Activated CD4-positive, alpha-beta T cell treated with anti-CD3 and anti-CD28 coated beads for 36 hours (primary cell): Measurements from ENCODE around the gene PIK3R1. TPM values are rescaled to one million over a fixed set of nuclear protein-coding genes. Genes with fewer than 3 reads are reported as not detected.

Experiments used
- ATAC-seq: fragments of 200-7000 bp; cut with Tn5 transposase; one replicate; pipeline ENCODE4 v1.10.0; 2021; ENCODE audit warnings: mild to moderate bottlenecking, moderate library complexity
- CTCF ChIA-PET: fragments of 350-600 bp; sonication (Branson Sonifier 250); formaldehyde crosslinking; loops from one replicate; lab custom pipeline; 2021; ENCODE audit warnings: antibody characterized with exemption; lab: Charles Lee
- POLR2A ChIA-PET: fragments of 350-600 bp; sonication (Branson Sonifier 250); formaldehyde crosslinking; loops from one replicate; lab custom pipeline; 2021; ENCODE audit warnings: antibody characterized with exemption, inconsistent platforms; lab: Charles Lee
- DNase-seq: peaks from one replicate; pipeline ENCODE4 v3.0.0-alpha.2; 2020
- H3K27ac Mint-ChIP-seq: one replicate; pipeline ENCODE4 v1.8.0; 2021; ENCODE audit warnings: mixed read lengths
- H3K27me3 Mint-ChIP-seq: one replicate; pipeline ENCODE4 v1.8.0; 2021; ENCODE audit warnings: mixed read lengths
- H3K36me3 Mint-ChIP-seq: one replicate; pipeline ENCODE4 v1.8.0; 2021; ENCODE audit warnings: low read depth, mixed read lengths
- H3K4me1 Mint-ChIP-seq: one replicate; pipeline ENCODE4 v1.8.0; 2021; ENCODE audit warnings: mixed read lengths
- H3K4me3 Mint-ChIP-seq: one replicate; pipeline ENCODE4 v1.8.0; 2021; ENCODE audit warnings: mild to moderate bottlenecking, moderate library complexity, mixed read lengths
- H3K9me3 Mint-ChIP-seq: one replicate; pipeline ENCODE4 v1.8.0; 2021; ENCODE audit warnings: low read depth, mixed read lengths
- intact Hi-C, 2 experiments: fragments of 100-400 bp; cut with DNase I in 1 of 2; cut with micrococcal nuclease in 1 of 2; formaldehyde crosslinking; loops; one replicate each; pipeline versions ENCODE4 v1.14.2 to v1.15.1; 2022 to 2024; cut with DNase I, micrococcal nuclease
- total RNA-seq, 2 experiments: library from RNA; stranded (reverse); gene quantifications; one replicate each; pipeline ENCODE4 v1.2.3, GENCODE V29; 2021

Gene PIK3R1
- total RNA-seq, 2 experiments from 2014 or later: 40.0 to 49.0 TPM

GRCh38 chr5:68269820-68270219 is 54.3 kb downstream of the PIK3R1 start:
- Mint-ChIP-seq H3K4me1 (peaks cover 85% of the 10 kb centered on the region), H3K27ac (peak overlapping the region; percentile 47), H3K4me3 (no peak overlapping the region), H3K9me3 (no peaks in the 10 kb centered on the region), H3K36me3 (peaks cover 10% of the 10 kb centered on the region), H3K27me3 (no peaks in the 10 kb centered on the region)
- ATAC-seq (peak; percentile 45), DNase-seq (no peak)
- ChIA-PET CTCF (interaction anchor here (0.6 to 7.8 kb wide), 10 partner anchors 12 to 136 kb away, joined by 3 to 43 read pairs (median 4); no protein-coding TSS in a partner anchor), POLR2A (interaction anchor here (0.6 to 1.3 kb wide), 5 partner anchors 10 to 126 kb away, joined by 3 to 6 read pairs (median 4); no protein-coding TSS in a partner anchor)
- intact Hi-C loops: loop anchor here (2.0 to 10.0 kb wide), 4 partner anchors 15 to 1265 kb away; partner anchors contain the start of gene PIK3R1 (in 1 of the 2)

GRCh38 chr5:68270399-68270975 is 54.9 kb downstream of the PIK3R1 start:
- CTCF ChIA-PET: interaction anchor here (0.6 to 7.8 kb wide), 12 partner anchors 10 to 565 kb away, joined by 3 to 43 read pairs (median 4); no protein-coding TSS in a partner anchor
- POLR2A ChIA-PET: interaction anchor here (0.6 to 1.3 kb wide), 3 partner anchors 9 to 84 kb away, joined by 3 to 4 read pairs (median 3); no protein-coding TSS in a partner anchor
- DNase-seq: no peak
- ATAC-seq: no peak
- Mint-ChIP-seq H3K9me3 (no peaks in the 10 kb centered on the region), H3K4me1 (peaks cover 85% of the 10 kb centered on the region), H3K27ac (no peak overlapping the region), H3K36me3 (peaks cover 16% of the 10 kb centered on the region), H3K4me3 (no peak overlapping the region), H3K27me3 (no peaks in the 10 kb centered on the region)
- intact Hi-C loops: loop anchor here (2.0 to 10.0 kb wide), 4 partner anchors 16 to 1266 kb away; partner anchors contain the start of gene PIK3R1 (in 1 of the 2)

GRCh38 chr5:68271124-68271523 is 55.6 kb downstream of the PIK3R1 start:
- Mint-ChIP-seq H3K4me1 (peaks cover 85% of the 10 kb centered on the region), H3K4me3 (no peak overlapping the region), H3K9me3 (no peaks in the 10 kb centered on the region), H3K27me3 (no peaks in the 10 kb centered on the region), H3K27ac (no peak overlapping the region), H3K36me3 (peaks cover 18% of the 10 kb centered on the region)
- no peak for ATAC-seq
- CTCF ChIA-PET: interaction anchor here (0.6 to 7.8 kb wide), 16 partner anchors 9 to 1108 kb away, joined by 3 to 43 read pairs (median 4); partner anchors contain the start of gene PIK3R1
- POLR2A ChIA-PET: no interaction called here
- DNase-seq: no peak
- intact Hi-C loops: loop anchor here (2.0 to 10.0 kb wide), 4 partner anchors 16 to 1266 kb away; partner anchors contain the start of gene PIK3R1 (in 1 of the 2)

GRCh38 chr5:68272289-68272688 is 56.7 kb downstream of the PIK3R1 start:
- no peak for DNase-seq
- ChIA-PET CTCF (interaction anchor here (0.8 to 7.8 kb wide), 14 partner anchors 8 to 1029 kb away, joined by 3 to 43 read pairs (median 4); partner anchors contain the start of gene PIK3R1), POLR2A (no interaction called here)
- H3K36me3 Mint-ChIP-seq: peaks cover 28% of the 10 kb centered on the region
- no peak overlapping the region for H3K4me3 Mint-ChIP-seq
- no peaks in the 10 kb centered on the region for H3K27me3 Mint-ChIP-seq
- peaks cover 81% of the 10 kb centered on the region for H3K4me1 Mint-ChIP-seq
- intact Hi-C loops: loop anchor here (1.0 to 10.0 kb wide), 4 partner anchors 55 to 1267 kb away; partner anchors contain the start of gene PIK3R1 (in 1 of the 2)
- ATAC-seq: no peak
- H3K27ac Mint-ChIP-seq: no peak overlapping the region
- H3K9me3 Mint-ChIP-seq: no peaks in the 10 kb centered on the region

- DNase-seq (no peak), ATAC-seq (no peak)
- H3K27me3 Mint-ChIP-seq: no peaks in the 10 kb centered on the region
- ChIA-PET POLR2A (no interaction called here), CTCF (interaction anchor here (0.8 to 2.8 kb wide), 4 partner anchors 12 to 131 kb away, joined by 3 to 9 read pairs (median 4); partner anchors contain the start of gene PIK3R1)
- no peak overlapping the region for H3K4me3 Mint-ChIP-seq
- intact Hi-C loops: loop anchor here (5.0 to 10.0 kb wide), 3 partner anchors 57 to 1269 kb away; partner anchors contain the start of gene PIK3R1 (in 1 of the 2)
- H3K36me3 Mint-ChIP-seq: peaks cover 40% of the 10 kb centered on the region
- peaks cover 81% of the 10 kb centered on the region for H3K4me1 Mint-ChIP-seq
- peak overlapping the region; percentile 70 for H3K27ac Mint-ChIP-seq
- no peaks in the 10 kb centered on the region for H3K9me3 Mint-ChIP-seq
Observed at GRCh38 chr5:68273717-68274409, 58.3 kb downstream of the PIK3R1 start.

GRCh38 chr5:68274847-68275651 is 59.5 kb downstream of the PIK3R1 start:
- DNase-seq (no peak), ATAC-seq (peak; percentile 71)
- peak overlapping the region; percentile 10 for H3K4me3 Mint-ChIP-seq
- ChIA-PET CTCF (interaction anchor here (1.2 kb wide), 1 partner anchor 11 kb away, joined by 3 read pairs; no protein-coding TSS in a partner anchor), POLR2A (interaction anchor here (0.5 kb wide), 1 partner anchor 14 kb away, joined by 9 read pairs; no protein-coding TSS in a partner anchor)
- intact Hi-C loops: loop anchor here (5.0 to 10.0 kb wide), 3 partner anchors 58 to 1270 kb away; partner anchors contain the start of gene PIK3R1 (in 1 of the 2)
- H3K36me3 Mint-ChIP-seq: peaks cover 52% of the 10 kb centered on the region
- no peaks in the 10 kb centered on the region for H3K9me3 Mint-ChIP-seq
- H3K4me1 Mint-ChIP-seq: peaks cover 84% of the 10 kb centered on the region
- H3K27me3 Mint-ChIP-seq: no peaks in the 10 kb centered on the region
- peak overlapping the region; percentile 86 for H3K27ac Mint-ChIP-seq

- peak overlapping the region; percentile 11 for H3K27ac Mint-ChIP-seq
- no peaks in the 10 kb centered on the region for H3K9me3 Mint-ChIP-seq
- H3K27me3 Mint-ChIP-seq: no peaks in the 10 kb centered on the region
- intact Hi-C loops: loop anchor here in 1 of 2 experiments (10.0 kb wide), 1 partner anchor 1272 kb away; no protein-coding TSS in a partner anchor
- H3K36me3 Mint-ChIP-seq: peaks cover 61% of the 10 kb centered on the region
- ChIA-PET POLR2A (interaction anchor here (1.1 kb wide), 1 partner anchor 61 kb away, joined by 4 read pairs; the partner anchor contains the start of gene PIK3R1), CTCF (interaction anchor here (1.1 kb wide), 1 partner anchor 10 kb away, joined by 4 read pairs; no protein-coding TSS in a partner anchor)
- no peak for DNase-seq
- peaks cover 85% of the 10 kb centered on the region for H3K4me1 Mint-ChIP-seq
- no peak for ATAC-seq
- H3K4me3 Mint-ChIP-seq: no peak overlapping the region
Observed at GRCh38 chr5:68276740-68277139, 61.2 kb downstream of the PIK3R1 start.

GRCh38 chr5:68277431-68277830 is 61.9 kb downstream of the PIK3R1 start:
- ATAC-seq (no peak), DNase-seq (no peak)
- H3K36me3 Mint-ChIP-seq: peaks cover 67% of the 10 kb centered on the region
- peak overlapping the region; percentile 40 for H3K27ac Mint-ChIP-seq
- H3K27me3 Mint-ChIP-seq: no peaks in the 10 kb centered on the region
- POLR2A ChIA-PET: no interaction called here
- H3K4me3 Mint-ChIP-seq: no peak overlapping the region
- peaks cover 88% of the 10 kb centered on the region for H3K4me1 Mint-ChIP-seq
- CTCF ChIA-PET: interaction anchor here (0.6 kb wide), 1 partner anchor 182 kb away, joined by 3 read pairs; no protein-coding TSS in a partner anchor
- H3K9me3 Mint-ChIP-seq: no peaks in the 10 kb centered on the region
- intact Hi-C loops: loop anchor here in 1 of 2 experiments (10.0 kb wide), 1 partner anchor 1273 kb away; no protein-coding TSS in a partner anchor

- Mint-ChIP-seq H3K4me1 (peaks cover 92% of the 10 kb centered on the region), H3K36me3 (peaks cover 66% of the 10 kb centered on the region), H3K27me3 (no peaks in the 10 kb centered on the region), H3K27ac (peak overlapping the region; percentile 96), H3K9me3 (no peaks in the 10 kb centered on the region), H3K4me3 (peak overlapping the region; percentile 69)
- ATAC-seq: peak; percentile 91
- intact Hi-C loops: loop anchor here (1.0 to 10.0 kb wide), 3 partner anchors 65 to 1275 kb away; partner anchors contain the start of gene PIK3R1 (in 1 of the 2)
- ChIA-PET POLR2A (interaction anchor here (0.6 to 1.0 kb wide), 6 partner anchors 10 to 154 kb away, joined by 3 to 5 read pairs (median 4); partner anchors contain the start of gene PIK3R1), CTCF (interaction anchor here (0.8 to 2.1 kb wide), 7 partner anchors 8 to 1114 kb away, joined by 3 to 13 read pairs (median 5); no protein-coding TSS in a partner anchor)
- DNase-seq: peak; percentile 54
Observed at GRCh38 chr5:68279984-68280383, 64.4 kb downstream of the PIK3R1 start.

- H3K9me3 Mint-ChIP-seq: no peaks in the 10 kb centered on the region
- POLR2A ChIA-PET: no interaction called here
- peaks cover 53% of the 10 kb centered on the region for H3K36me3 Mint-ChIP-seq
- peak overlapping the region; percentile 69 for H3K4me3 Mint-ChIP-seq
- peak overlapping the region; percentile 90 for H3K27ac Mint-ChIP-seq
- intact Hi-C loops: no loop called here
- H3K27me3 Mint-ChIP-seq: no peaks in the 10 kb centered on the region
- ATAC-seq (no peak), DNase-seq (no peak)
- H3K4me1 Mint-ChIP-seq: peaks cover 94% of the 10 kb centered on the region
- CTCF ChIA-PET: interaction anchor here (0.8 to 1.0 kb wide), 4 partner anchors 13 to 99 kb away, joined by 3 to 4 read pairs (median 3); no protein-coding TSS in a partner anchor
Observed at GRCh38 chr5:68282001-68282400, 66.4 kb downstream of the PIK3R1 start.
